Measurements from ENCODE around the gene ZBTB9.

- TF ChIP-seq HDAC2 (IDR thresholded peaks at IDR 0.05) (no peak), JUN (IDR thresholded peaks at IDR 0.05) (no peak), POLR2A (IDR thresholded peaks at IDR 0.05; ENCODE audit: low read length) (no peak), POLR2AphosphoS2 (conservative IDR thresholded peaks at IDR 0.05; ENCODE audit: low read length) (no peak), NFE2L2 (conservative IDR thresholded peaks at IDR 0.05; ENCODE audit: low read length) (no peak), RFX5 (IDR thresholded peaks at IDR 0.05) (no peak), RARB (CRISPR knock-in tag; IDR thresholded peaks at IDR 0.05) (no peak), CEBPB (IDR thresholded peaks at IDR 0.05) (no peak), PHF8 (IDR thresholded peaks at IDR 0.05; ENCODE audit: borderline replicate concordance, low read depth) (no peak)
- TF ChIP-seq, protein P1, sequence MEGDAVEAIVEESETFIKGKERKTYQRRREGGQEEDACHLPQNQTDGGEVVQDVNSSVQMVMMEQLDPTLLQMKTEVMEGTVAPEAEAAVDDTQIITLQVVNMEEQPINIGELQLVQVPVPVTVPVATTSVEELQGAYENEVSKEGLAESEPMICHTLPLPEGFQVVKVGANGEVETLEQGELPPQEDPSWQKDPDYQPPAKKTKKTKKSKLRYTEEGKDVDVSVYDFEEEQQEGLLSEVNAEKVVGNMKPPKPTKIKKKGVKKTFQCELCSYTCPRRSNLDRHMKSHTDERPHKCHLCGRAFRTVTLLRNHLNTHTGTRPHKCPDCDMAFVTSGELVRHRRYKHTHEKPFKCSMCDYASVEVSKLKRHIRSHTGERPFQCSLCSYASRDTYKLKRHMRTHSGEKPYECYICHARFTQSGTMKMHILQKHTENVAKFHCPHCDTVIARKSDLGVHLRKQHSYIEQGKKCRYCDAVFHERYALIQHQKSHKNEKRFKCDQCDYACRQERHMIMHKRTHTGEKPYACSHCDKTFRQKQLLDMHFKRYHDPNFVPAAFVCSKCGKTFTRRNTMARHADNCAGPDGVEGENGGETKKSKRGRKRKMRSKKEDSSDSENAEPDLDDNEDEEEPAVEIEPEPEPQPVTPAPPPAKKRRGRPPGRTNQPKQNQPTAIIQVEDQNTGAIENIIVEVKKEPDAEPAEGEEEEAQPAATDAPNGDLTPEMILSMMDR (IDR thresholded peaks at IDR 0.05) = no peak
Observed at GRCh38 chr6:33413241-33414120, 40.9 kb upstream of the ZBTB9 start.

Measured in A549 (cell line).